Osteoblast (primary cell): ENCODE results near the gene FMN1. TPM values are rescaled to one million over a fixed set of nuclear protein-coding genes. Genes with fewer than 3 reads are reported as not detected.

ENCODE experiments used
- DNase-seq: peaks from one replicate; pipeline ENCODE4 v3.0.0; 2011; ENCODE audit warnings: low spot score, mixed read lengths; ENCODE audit not compliant: insufficient read length; ENCODE audit errors: missing footprints
- H2AFZ ChIP-seq: 2 replicates; pipeline ENCODE4 v1.6.0; 2011; ENCODE audit warnings: mild to moderate bottlenecking, low read length
- H3K27ac ChIP-seq: 2 replicates; pipeline ENCODE4 v1.5.1; 2011; ENCODE audit warnings: mild to moderate bottlenecking, low read depth, low read length, moderate library complexity
- H3K27me3 ChIP-seq: 2 replicates; pipeline ENCODE4 v1.6.0; 2012; ENCODE audit warnings: mild to moderate bottlenecking, control low read depth, inconsistent platforms, low read length, moderate library complexity; ENCODE audit not compliant: insufficient read depth
- H3K36me3 ChIP-seq: 2 replicates; pipeline ENCODE4 v1.5.1; 2011; ENCODE audit warnings: mild to moderate bottlenecking, low read length, control low read depth, moderate library complexity; ENCODE audit not compliant: insufficient read depth
- H3K4me1 ChIP-seq: 2 replicates; pipeline ENCODE4 v1.5.1; 2011; ENCODE audit warnings: mild to moderate bottlenecking, low read length, control low read depth, moderate library complexity; ENCODE audit not compliant: insufficient read depth
- H3K4me2 ChIP-seq: 2 replicates; pipeline ENCODE4 v1.6.0; 2011; ENCODE audit warnings: mild to moderate bottlenecking, low read length; ENCODE audit not compliant: insufficient read depth
- H3K4me3 ChIP-seq: fragments of 200-600 bp; sonication (generic); 3 replicates; pipeline ENCODE4 v1.5.1; 2012; ENCODE audit warnings: mild to moderate bottlenecking, low read length, inconsistent platforms; ENCODE audit not compliant: insufficient read depth
- H3K79me2 ChIP-seq: 2 replicates; pipeline ENCODE4 v1.6.0; 2012; ENCODE audit warnings: mild to moderate bottlenecking, low read length, control low read depth, inconsistent platforms; ENCODE audit not compliant: insufficient read depth
- H3K9me3 ChIP-seq: 2 replicates; pipeline ENCODE4 v1.5.1; 2011; ENCODE audit warnings: low read depth, low read length, control low read depth
- H4K20me1 ChIP-seq: 2 replicates; pipeline ENCODE4 v1.6.0; 2012; ENCODE audit warnings: mild to moderate bottlenecking, low read length, control low read depth; ENCODE audit not compliant: insufficient read depth
- total RNA-seq: library from RNA; depleted of rRNA; stranded (reverse); fragments of >200 nt; gene quantifications from 2 replicates; pipeline ENCODE4 v1.2.3, GENCODE V29; 2012
- TF ChIP-seq, protein P1 (sequence below): IDR thresholded peaks from 2 replicates; pipeline ENCODE4 v1.5.1; 2011; ENCODE audit warnings: mild to moderate bottlenecking, low read depth, low read length, moderate library complexity; ENCODE audit errors: extremely low read depth

The FMN1 gene
- total RNA-seq, 1 donor: 9.0 TPM

DNA sequence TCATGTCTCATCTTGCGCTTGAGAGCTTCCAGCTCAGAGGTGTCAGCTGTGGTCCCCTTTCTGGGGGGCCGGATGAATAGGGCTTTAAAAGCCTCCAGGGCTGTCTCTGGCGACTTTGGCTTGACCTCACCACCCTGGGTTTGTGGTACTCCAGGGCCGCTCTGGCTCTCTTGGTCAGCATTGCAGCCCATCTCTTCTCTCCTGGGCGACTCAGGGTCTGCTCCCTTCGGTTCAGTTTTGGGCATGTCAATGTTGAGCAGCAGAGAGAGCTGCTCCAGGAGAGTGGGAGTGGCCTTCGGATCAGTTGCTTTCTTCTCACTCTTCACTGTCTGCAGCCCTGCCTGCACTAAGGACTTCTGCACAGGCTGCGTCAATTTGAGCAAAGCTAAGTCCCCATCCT, 127.9 kb downstream of the FMN1 start:
- H3K4me3 ChIP-seq: peak overlapping the region; percentile 50
- no peak overlapping the region for H3K27ac ChIP-seq
- no peaks in the 10 kb centered on the region for H4K20me1 ChIP-seq
- TF ChIP-seq, protein P1, sequence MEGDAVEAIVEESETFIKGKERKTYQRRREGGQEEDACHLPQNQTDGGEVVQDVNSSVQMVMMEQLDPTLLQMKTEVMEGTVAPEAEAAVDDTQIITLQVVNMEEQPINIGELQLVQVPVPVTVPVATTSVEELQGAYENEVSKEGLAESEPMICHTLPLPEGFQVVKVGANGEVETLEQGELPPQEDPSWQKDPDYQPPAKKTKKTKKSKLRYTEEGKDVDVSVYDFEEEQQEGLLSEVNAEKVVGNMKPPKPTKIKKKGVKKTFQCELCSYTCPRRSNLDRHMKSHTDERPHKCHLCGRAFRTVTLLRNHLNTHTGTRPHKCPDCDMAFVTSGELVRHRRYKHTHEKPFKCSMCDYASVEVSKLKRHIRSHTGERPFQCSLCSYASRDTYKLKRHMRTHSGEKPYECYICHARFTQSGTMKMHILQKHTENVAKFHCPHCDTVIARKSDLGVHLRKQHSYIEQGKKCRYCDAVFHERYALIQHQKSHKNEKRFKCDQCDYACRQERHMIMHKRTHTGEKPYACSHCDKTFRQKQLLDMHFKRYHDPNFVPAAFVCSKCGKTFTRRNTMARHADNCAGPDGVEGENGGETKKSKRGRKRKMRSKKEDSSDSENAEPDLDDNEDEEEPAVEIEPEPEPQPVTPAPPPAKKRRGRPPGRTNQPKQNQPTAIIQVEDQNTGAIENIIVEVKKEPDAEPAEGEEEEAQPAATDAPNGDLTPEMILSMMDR: no peak
- H3K4me1 ChIP-seq: peaks cover 36% of the 10 kb centered on the region
- peak overlapping the region; percentile 81 for H3K4me2 ChIP-seq
- peaks cover 33% of the 10 kb centered on the region for H3K79me2 ChIP-seq
- no peaks in the 10 kb centered on the region for H3K9me3 ChIP-seq
- no peaks in the 10 kb centered on the region for H3K27me3 ChIP-seq
- no peaks in the 10 kb centered on the region for H3K36me3 ChIP-seq
- peak; percentile 65 for DNase-seq
- no peak overlapping the region for H2AFZ ChIP-seq

DNA sequence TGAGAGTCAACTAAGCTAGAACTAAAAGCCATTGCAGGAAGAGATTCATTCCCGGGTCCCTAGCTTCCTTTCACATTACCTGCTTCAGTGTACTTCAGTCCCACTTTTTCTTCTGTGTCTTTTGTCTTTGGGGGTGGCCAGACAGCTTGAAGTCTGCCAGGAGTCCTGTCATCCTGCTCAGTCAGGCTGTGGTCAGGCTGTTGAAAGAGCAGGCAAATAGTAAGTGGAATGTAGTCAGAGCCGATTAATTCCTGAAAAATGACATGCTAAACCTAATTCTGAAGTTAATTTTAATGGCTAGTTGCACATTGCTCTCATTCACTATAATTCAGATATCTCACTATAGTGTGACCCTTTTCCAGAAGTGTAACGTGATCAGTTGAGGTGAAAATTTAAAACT, 129.6 kb downstream of the FMN1 start:
- Histone ChIP-seq H3K4me2 (peak overlapping the region; percentile 81), H3K27ac (peak overlapping the region; percentile 58), H3K36me3 (no peaks in the 10 kb centered on the region), H3K27me3 (no peaks in the 10 kb centered on the region), H4K20me1 (no peaks in the 10 kb centered on the region), H3K9me3 (no peaks in the 10 kb centered on the region), H3K4me1 (peaks cover 36% of the 10 kb centered on the region), H3K4me3 (peak overlapping the region; percentile 56), H2AFZ (peak overlapping the region; percentile 41), H3K79me2 (peaks cover 35% of the 10 kb centered on the region)
- TF ChIP-seq, protein P1: no peak
- peak; percentile 71 for DNase-seq

DNA sequence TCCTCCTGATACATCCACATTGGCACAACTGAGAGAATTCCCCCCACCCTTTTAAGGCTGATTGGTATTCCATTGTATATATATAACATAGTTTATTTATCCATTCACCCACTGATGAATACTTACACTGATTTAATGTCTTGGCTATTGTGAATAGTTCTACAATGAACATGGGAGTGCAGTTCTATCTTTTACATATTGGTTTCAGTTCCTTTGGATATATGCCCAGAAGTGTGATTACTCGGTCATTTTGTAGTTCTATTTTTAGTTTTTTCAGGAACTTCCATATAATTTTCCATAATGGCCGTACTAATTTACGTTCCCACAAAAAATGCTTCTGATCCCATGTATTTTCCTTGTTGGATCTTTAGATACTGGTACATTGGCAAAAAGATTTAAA, 135.3 kb downstream of the FMN1 start:
- H2AFZ ChIP-seq: peak overlapping the region; percentile 23
- no peaks in the 10 kb centered on the region for H4K20me1 ChIP-seq
- peaks cover 3% of the 10 kb centered on the region for H3K36me3 ChIP-seq
- TF ChIP-seq, protein P1: no peak
- H3K27ac ChIP-seq: peak overlapping the region; percentile 21
- H3K4me3 ChIP-seq: peak overlapping the region; percentile 28
- peak overlapping the region; percentile 47 for H3K4me2 ChIP-seq
- DNase-seq: no peak
- no peaks in the 10 kb centered on the region for H3K27me3 ChIP-seq
- H3K4me1 ChIP-seq: peaks cover 10% of the 10 kb centered on the region
- H3K79me2 ChIP-seq: peaks cover 52% of the 10 kb centered on the region
- no peaks in the 10 kb centered on the region for H3K9me3 ChIP-seq

DNA sequence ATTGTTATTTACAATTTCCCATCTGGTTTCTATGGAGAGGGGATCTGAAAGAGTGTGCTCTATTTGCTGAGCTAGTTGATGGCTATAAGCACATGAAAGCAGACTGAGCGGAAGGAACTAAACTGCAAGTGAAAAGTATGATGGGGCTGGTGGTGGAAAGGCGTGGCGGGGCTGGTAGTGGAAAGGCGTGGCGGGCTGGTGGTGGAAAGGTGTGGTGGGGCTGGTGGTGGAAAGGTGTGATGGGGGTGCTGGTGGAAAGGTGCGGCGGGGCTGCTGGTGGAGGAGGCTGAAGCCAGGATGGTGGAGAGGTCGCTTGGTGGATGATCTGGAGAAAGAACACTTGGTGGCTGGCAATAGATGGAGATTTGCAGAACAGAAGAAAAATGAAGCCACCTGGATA, 136.7 kb downstream of the FMN1 start:
- Histone ChIP-seq H3K27ac (no peak overlapping the region), H2AFZ (no peak overlapping the region), H3K9me3 (no peaks in the 10 kb centered on the region), H3K4me3 (no peak overlapping the region), H4K20me1 (no peaks in the 10 kb centered on the region), H3K79me2 (peaks cover 51% of the 10 kb centered on the region), H3K4me2 (no peak overlapping the region), H3K27me3 (no peaks in the 10 kb centered on the region), H3K36me3 (peaks cover 3% of the 10 kb centered on the region), H3K4me1 (peaks cover 8% of the 10 kb centered on the region)
- TF ChIP-seq, protein P1: no peak
- no peak for DNase-seq
